Neural cell (in vitro differentiated cells): ENCODE measurements around the gene BMAL1.

ENCODE experiments used
- CTCF ChIP-seq: fragments of 450-650 bp; IDR thresholded peaks from 2 replicates; pipeline ENCODE4 v1.5.1; 2014; ENCODE audit warnings: antibody characterized with exemption, mild to moderate bottlenecking, moderate library complexity; ENCODE audit not compliant: poor library complexity, severe bottlenecking
- EZH2 ChIP-seq: fragments of 200-600, 300-800 bp; shearing (Covaris generic), sonication (generic); IDR thresholded peaks from 2 replicates; pipeline ENCODE4 v1.6.1; 2014; ENCODE audit warnings: antibody characterized with exemption, low read length, borderline replicate concordance, mild to moderate bottlenecking; ENCODE audit not compliant: insufficient read depth, poor library complexity, severe bottlenecking
- POLR2AphosphoS5 ChIP-seq: IDR thresholded peaks from 2 replicates; pipeline ENCODE4 v1.6.1; 2012

GRCh38 chr11:13288375-13289029 lies 10.9 kb downstream of the BMAL1 start:
- TF ChIP-seq CTCF (no peak), POLR2AphosphoS5 (no peak), EZH2 (no peak)
